Placental pericyte (primary cell): Measurements from ENCODE around the gene C2CD4A. TPM values are rescaled to one million over a fixed set of nuclear protein-coding genes. Genes with fewer than 3 reads are reported as not detected.

Experiments
- total RNA-seq: library from RNA; depleted of rRNA; stranded (reverse); fragments of >200 nt; gene quantifications from 2 replicates; pipeline ENCODE4 v1.2.3, GENCODE V29; 2012

Gene C2CD4A
- total RNA-seq, result not detected in 2 replicates

GRCh38 chr15:62066663-62067447 lies at the start of gene C2CD4A:
TSS of gene C2CD4A (plus strand) at chr15:62066977. CDS start at chr15:62067614, 637 bp downstream.

GRCh38 chr15:62060113-62060895 lies 6.5 kb upstream of the C2CD4A start, which contains the start of gene VPS13C:
TSS of gene VPS13C (minus strand) at chr15:62060447. CDS start at chr15:62060374, 73 bp downstream.

Other genes starting within 250 kb of the C2CD4A start
- 65.0 and 69.7 TPM in 2 replicates for gene VPS13C, start 6.5 kb upstream of the C2CD4A start, total RNA-seq
- under 0.01 TPM in 1 of 2 replicates, not detected in the other for gene C2CD4B, start 98.3 kb downstream of the C2CD4A start, total RNA-seq